H9 (cell line): ENCODE data around the gene CHRM5. TPM values are rescaled to one million over a fixed set of nuclear protein-coding genes. Genes with fewer than 3 reads are reported as not detected.

Experiments used
- DNase-seq: peaks from one replicate; pipeline ENCODE4 v3.0.0-alpha.2; 2017
- H2AFZ ChIP-seq: one replicate; pipeline ENCODE4 v1.6.1; 2013; ENCODE audit warnings: mild to moderate bottlenecking, low read length, control low read depth, moderate library complexity
- H2AK5ac ChIP-seq: 2 replicates; pipeline ENCODE4 v1.6.1; 2013; ENCODE audit warnings: low read length, control low read depth, mixed read lengths; ENCODE audit not compliant: insufficient read length
- H2BK120ac ChIP-seq: one replicate; pipeline ENCODE4 v1.6.1; 2013; ENCODE audit warnings: low read depth, mild to moderate bottlenecking, low read length, control low read depth, inconsistent platforms; ENCODE audit not compliant: poor library complexity, severe bottlenecking
- H2BK12ac ChIP-seq: 2 replicates; pipeline ENCODE4 v1.6.1; 2013; ENCODE audit warnings: low read length, control low read depth, mixed read lengths, low read depth; ENCODE audit not compliant: insufficient read length
- H2BK15ac ChIP-seq: 2 replicates; pipeline ENCODE4 v1.6.1; 2013; ENCODE audit warnings: low read depth, low read length, control low read depth
- H2BK20ac ChIP-seq: one replicate; pipeline ENCODE4 v1.6.1; 2013; ENCODE audit warnings: low read depth, mild to moderate bottlenecking, low read length, control low read depth, inconsistent platforms; ENCODE audit not compliant: poor library complexity, severe bottlenecking
- H2BK5ac ChIP-seq: 2 replicates; pipeline ENCODE4 v1.6.1; 2013; ENCODE audit warnings: low read length, control low read depth, mixed read lengths; ENCODE audit not compliant: insufficient read length
- H3K14ac ChIP-seq: 2 replicates; pipeline ENCODE4 v1.6.1; 2013; ENCODE audit warnings: low read length, control low read depth; ENCODE audit not compliant: insufficient read depth
- H3K18ac ChIP-seq: 2 replicates; pipeline ENCODE4 v1.6.1; 2013; ENCODE audit warnings: low read depth, mild to moderate bottlenecking, mixed read lengths, low read length, control low read depth; ENCODE audit not compliant: insufficient read length
- H3K23ac ChIP-seq: 2 replicates; pipeline ENCODE4 v1.6.1; 2013; ENCODE audit warnings: low read length, control low read depth, mixed read lengths, low read depth; ENCODE audit not compliant: insufficient read length
- H3K23me2 ChIP-seq: 2 replicates; pipeline ENCODE4 v1.6.1; 2013; ENCODE audit warnings: low read depth, mild to moderate bottlenecking, mixed read lengths, low read length, control low read depth; ENCODE audit not compliant: insufficient read length, poor library complexity, severe bottlenecking
- H3K27ac ChIP-seq: 2 replicates; pipeline ENCODE4 v1.5.1; 2013; ENCODE audit warnings: low read length, control low read depth, mixed read lengths, low read depth; ENCODE audit not compliant: insufficient read length
- H3K27me3 ChIP-seq: 2 replicates; pipeline ENCODE4 v1.6.1; 2013; ENCODE audit warnings: low read length, control low read depth, inconsistent platforms; ENCODE audit not compliant: insufficient read depth
- H3K4ac ChIP-seq: 2 replicates; pipeline ENCODE4 v1.6.1; 2013; ENCODE audit warnings: low read depth, mild to moderate bottlenecking, control low read depth, inconsistent platforms, low read length, moderate library complexity
- H3K4me1 ChIP-seq: 2 replicates; pipeline ENCODE4 v1.6.1; 2013; ENCODE audit warnings: low read length, control low read depth, inconsistent platforms; ENCODE audit not compliant: insufficient read depth
- H3K4me2 ChIP-seq: 2 replicates; pipeline ENCODE4 v1.6.1; 2013; ENCODE audit warnings: low read length, control low read depth, mixed read lengths; ENCODE audit not compliant: insufficient read length, insufficient read depth
- H3K56ac ChIP-seq: 2 replicates; pipeline ENCODE4 v1.6.1; 2013; ENCODE audit warnings: low read depth, mild to moderate bottlenecking, mixed read lengths, low read length, control low read depth; ENCODE audit not compliant: insufficient read length
- H3K79me1 ChIP-seq: 2 replicates; pipeline ENCODE4 v1.6.1; 2013; ENCODE audit warnings: low read depth, mild to moderate bottlenecking, moderate library complexity, low read length, control low read depth, inconsistent platforms; ENCODE audit not compliant: insufficient read depth, poor library complexity, severe bottlenecking
- H3K79me2 ChIP-seq: 2 replicates; pipeline ENCODE4 v1.6.1; 2013; ENCODE audit warnings: low read length, control low read depth, inconsistent platforms; ENCODE audit not compliant: insufficient read depth
- H3K9ac ChIP-seq: 2 replicates; pipeline ENCODE4 v1.6.1; 2013; ENCODE audit warnings: low read length, control low read depth, mixed read lengths; ENCODE audit not compliant: insufficient read length; ENCODE audit errors: extremely low read depth
- H3K9me3 ChIP-seq: one replicate; pipeline ENCODE4 v1.6.1; 2013; ENCODE audit warnings: low read depth, low read length, inconsistent platforms; ENCODE audit not compliant: control insufficient read depth
- H3T11ph ChIP-seq: one replicate; pipeline ENCODE4 v1.6.1; 2013; ENCODE audit warnings: mild to moderate bottlenecking, low read length, control low read depth, inconsistent platforms
- H4K20me1 ChIP-seq: one replicate; pipeline ENCODE4 v1.6.1; 2013; ENCODE audit not compliant: control insufficient read depth, insufficient read length, insufficient read depth
- H4K5ac ChIP-seq: 2 replicates; pipeline ENCODE4 v1.6.1; 2013; ENCODE audit warnings: low read depth, mild to moderate bottlenecking, mixed read lengths, low read length, control low read depth; ENCODE audit not compliant: insufficient read length
- H4K8ac ChIP-seq: replicated peaks from 2 replicates; pipeline ENCODE4 v1.6.1; 2013; ENCODE audit warnings: low read length, control low read depth, mixed read lengths, low read depth; ENCODE audit not compliant: insufficient read length
- H4K91ac ChIP-seq: 2 replicates; pipeline ENCODE4 v1.6.1; 2013; ENCODE audit warnings: low read depth, mild to moderate bottlenecking, moderate library complexity, mixed read lengths, low read length, control low read depth; ENCODE audit not compliant: insufficient read length
- H3K27ac Mint-ChIP-seq, 3 experiments: 2 replicates in 2 of 3; 3 replicates in 1 of 3; pipeline ENCODE4 v1.8.0; 2020 to 2021; ENCODE audit warnings: mixed read lengths in 3 of 3, mild to moderate bottlenecking in 1 of 3, moderate library complexity in 1 of 3
- H3K27me3 Mint-ChIP-seq: 2 replicates; pipeline ENCODE4 v1.8.0; 2021; ENCODE audit warnings: low read depth, mild to moderate bottlenecking, moderate library complexity, mixed read lengths
- H3K36me3 Mint-ChIP-seq, 3 experiments: 2 replicates in 2 of 3; 3 replicates in 1 of 3; pipeline ENCODE4 v1.8.0; 2020 to 2021; ENCODE audit warnings: low read depth in 3 of 3, mixed read lengths in 3 of 3; ENCODE audit not compliant: insufficient read depth in 1 of 3
- H3K4me1 Mint-ChIP-seq, 2 experiments: 2 replicates each; pipeline ENCODE4 v1.8.0; 2020; ENCODE audit warnings: mixed read lengths in 2 of 2
- H3K4me3 Mint-ChIP-seq, 2 experiments: 2 replicates in 1 of 2; 3 replicates in 1 of 2; pipeline ENCODE4 v1.8.0; 2020 to 2021; ENCODE audit warnings: mild to moderate bottlenecking in 2 of 2, mixed read lengths in 2 of 2, moderate library complexity in 1 of 2
- H3K9me3 Mint-ChIP-seq, 2 experiments: 2 replicates in 1 of 2; 3 replicates in 1 of 2; pipeline ENCODE4 v1.8.0; 2020; ENCODE audit warnings: mild to moderate bottlenecking in 2 of 2, mixed read lengths in 2 of 2, moderate library complexity in 1 of 2
- CTCF ChIP-seq: fragments of 200-600 bp; sonication (generic); conservative IDR thresholded peaks from 3 replicates; pipeline ENCODE4 v1.8.0; 2021; ENCODE audit warnings: antibody characterized with exemption, mild to moderate bottlenecking
- WGBS: extraction: QIAGEN DNeasy Blood & Tissue Kit; methylation state at CpG from one replicate; pipeline ENCODE4 v1.1.7; 2013; ENCODE audit warnings: missing lambda C conversion rate, low lambda C conversion rate, mixed read lengths; ENCODE audit not compliant: insufficient read length; ENCODE audit errors: extremely low coverage; 5-methylcytosine and 5-hydroxymethylcytosine counted together
- total RNA-seq: library from RNA; stranded (reverse); gene quantifications from 2 replicates; pipeline ENCODE4 v1.2.1, GENCODE V29; 2021

CHRM5 gene
- total RNA-seq, 1 experiment from 2014 or later: not detected

DNA sequence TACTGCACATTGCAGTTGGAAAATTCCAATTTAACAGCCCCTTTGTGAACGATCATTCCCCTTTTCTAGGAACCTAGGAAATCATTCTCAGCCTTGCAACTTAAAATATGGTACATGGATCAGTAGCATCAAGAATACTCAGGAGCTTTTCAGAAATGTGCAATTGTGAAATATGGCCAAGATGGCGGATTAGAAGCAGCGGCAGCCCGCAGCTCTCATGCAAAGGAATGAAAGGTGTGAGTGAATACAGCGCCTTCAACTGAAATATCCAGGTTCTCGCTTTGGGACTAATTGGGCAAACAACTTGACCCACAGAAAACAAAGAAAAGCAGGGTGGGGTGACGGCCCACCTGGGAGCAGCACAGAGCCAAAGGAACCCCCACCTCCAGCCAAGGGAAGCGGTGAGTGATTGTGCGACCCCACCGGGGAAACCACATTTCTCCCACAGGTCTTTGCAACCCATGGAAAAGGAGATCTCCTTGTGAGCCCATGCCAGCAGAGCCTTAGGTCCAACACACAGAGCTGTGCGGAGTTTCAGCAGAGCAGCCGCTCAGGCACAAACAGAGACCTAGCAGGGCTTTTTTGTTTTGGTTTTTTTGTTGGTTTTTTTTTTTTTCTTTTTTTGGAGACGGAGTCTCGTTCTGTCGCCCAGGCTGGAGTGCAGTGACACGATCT, 78.3 kb downstream of the CHRM5 start:
- Histone ChIP-seq H3K56ac (no peak overlapping the region), H2BK120ac (no peak overlapping the region), H3K9ac (no peak overlapping the region), H4K5ac (no peak overlapping the region), H4K8ac (no peak overlapping the region), H2AK5ac (no peak overlapping the region), H3K4me2 (no peak overlapping the region), H3K27ac (no peak overlapping the region), H4K20me1 (no peaks in the 10 kb centered on the region), H3K14ac (no peak overlapping the region), H4K91ac (no peak overlapping the region), H2BK20ac (no peak overlapping the region), H3K79me1 (no peaks in the 10 kb centered on the region), H3K23me2 (no peaks in the 10 kb centered on the region), H3K79me2 (no peaks in the 10 kb centered on the region), H3K27me3 (peaks cover 2% of the 10 kb centered on the region; the same call in 1 of the 2 replicates), H2AFZ (no peak overlapping the region), H3K9me3 (no peaks in the 10 kb centered on the region), H2BK5ac (no peak overlapping the region), H3K4me1 (no peaks in the 10 kb centered on the region; the same call in 1 of the 2 replicates), H3K18ac (no peak overlapping the region), H2BK12ac (no peak overlapping the region), H3K23ac (no peak overlapping the region), H3T11ph (no peak overlapping the region), H2BK15ac (no peak overlapping the region), H3K4ac (no peak overlapping the region)
- Mint-ChIP-seq H3K4me1 (no peaks in the 10 kb centered on the region), H3K9me3 (peaks cover 15 to 21% of the 10 kb centered on the region in 2 experiments), H3K36me3 (peaks cover 0 to 14% (median 9%) of the 10 kb centered on the region in 3 experiments; a peak in 5 of 7 replicates), H3K27me3 (peaks cover 10% of the 10 kb centered on the region; the same call in 1 of the 2 replicates), H3K27ac (no peak overlapping the region), H3K4me3 (no peak overlapping the region)
- DNase-seq: no peak
- TF ChIP-seq CTCF: no peak
- WGBS: no CpG with 5 or more reads among the region's 16 CpGs
